Astrocyte of the spinal cord (primary cell): ENCODE results near the gene EFCAB11.
"Not testable (repeated sequence)": the region's sequence is repeated elsewhere in the genome, so short reads cannot be mapped to it uniquely, and the experiment has no call there.

ENCODE experiments used
- DNase-seq: peaks from one replicate; pipeline ENCODE4 v3.0.0; 2011; ENCODE audit warnings: low read depth, low spot score
- H3K4me3 ChIP-seq: 2 replicates; pipeline ENCODE4 v1.5.1; 2011; ENCODE audit warnings: low read depth, mild to moderate bottlenecking, low read length, moderate library complexity
- in situ Hi-C: cut with HindIII; loops from 2 replicates; pipeline ENCODE4 v1.10.0; 2017; ENCODE audit warnings: low sequenced_read_pairs
- TF ChIP-seq, protein P1 (sequence below): IDR thresholded peaks from 2 replicates; pipeline ENCODE4 v1.5.1; 2012; ENCODE audit warnings: low read depth, mild to moderate bottlenecking, low read length, inconsistent platforms

The EFCAB11 gene

DNA sequence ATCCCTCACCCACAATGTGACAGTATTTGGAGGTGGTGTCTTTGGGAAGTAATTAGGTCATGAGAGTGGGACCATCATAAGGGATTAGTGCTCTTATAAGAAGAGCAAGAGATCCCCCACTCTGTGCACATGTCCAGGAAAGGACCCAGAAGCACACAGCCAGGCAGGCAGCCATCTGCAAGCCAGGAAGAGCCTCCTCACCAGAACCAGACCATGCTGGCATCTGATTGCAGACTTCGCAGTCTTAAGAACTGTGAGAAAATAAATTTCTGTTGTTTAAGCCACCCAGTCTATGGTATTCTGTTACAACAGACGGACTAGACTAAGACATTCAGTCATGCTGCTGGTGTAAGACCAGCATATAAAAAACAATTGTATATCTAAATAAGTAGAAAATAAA, 69.8 kb downstream of the EFCAB11 start:
- TF ChIP-seq, protein P1, sequence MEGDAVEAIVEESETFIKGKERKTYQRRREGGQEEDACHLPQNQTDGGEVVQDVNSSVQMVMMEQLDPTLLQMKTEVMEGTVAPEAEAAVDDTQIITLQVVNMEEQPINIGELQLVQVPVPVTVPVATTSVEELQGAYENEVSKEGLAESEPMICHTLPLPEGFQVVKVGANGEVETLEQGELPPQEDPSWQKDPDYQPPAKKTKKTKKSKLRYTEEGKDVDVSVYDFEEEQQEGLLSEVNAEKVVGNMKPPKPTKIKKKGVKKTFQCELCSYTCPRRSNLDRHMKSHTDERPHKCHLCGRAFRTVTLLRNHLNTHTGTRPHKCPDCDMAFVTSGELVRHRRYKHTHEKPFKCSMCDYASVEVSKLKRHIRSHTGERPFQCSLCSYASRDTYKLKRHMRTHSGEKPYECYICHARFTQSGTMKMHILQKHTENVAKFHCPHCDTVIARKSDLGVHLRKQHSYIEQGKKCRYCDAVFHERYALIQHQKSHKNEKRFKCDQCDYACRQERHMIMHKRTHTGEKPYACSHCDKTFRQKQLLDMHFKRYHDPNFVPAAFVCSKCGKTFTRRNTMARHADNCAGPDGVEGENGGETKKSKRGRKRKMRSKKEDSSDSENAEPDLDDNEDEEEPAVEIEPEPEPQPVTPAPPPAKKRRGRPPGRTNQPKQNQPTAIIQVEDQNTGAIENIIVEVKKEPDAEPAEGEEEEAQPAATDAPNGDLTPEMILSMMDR = no peak
- in situ Hi-C loops = no loop called here
- no peak for DNase-seq
- H3K4me3 ChIP-seq = no peak overlapping the region

DNA sequence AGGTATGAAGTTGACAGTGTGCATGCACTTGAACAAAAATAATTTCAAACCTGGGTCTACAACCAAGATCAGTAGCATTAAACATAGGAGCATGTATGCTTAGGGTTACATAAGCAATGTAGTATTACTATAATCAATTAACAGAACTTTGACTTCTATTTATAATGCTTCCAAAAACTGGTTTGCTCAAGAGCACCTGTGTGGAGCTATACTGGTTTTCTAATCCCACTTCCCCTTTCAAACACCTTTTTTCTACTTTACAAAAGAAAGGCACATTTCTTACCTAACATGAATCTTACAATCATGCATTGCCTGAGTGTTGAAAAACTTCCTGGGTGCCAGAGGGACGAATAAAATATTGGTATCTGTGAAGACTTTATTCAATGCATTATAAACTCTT, 72.7 kb downstream of the EFCAB11 start:
- no peak overlapping the region for H3K4me3 ChIP-seq
- in situ Hi-C loops = no loop called here
- DNase-seq = no peak
- TF ChIP-seq, protein P1 = no peak

DNA sequence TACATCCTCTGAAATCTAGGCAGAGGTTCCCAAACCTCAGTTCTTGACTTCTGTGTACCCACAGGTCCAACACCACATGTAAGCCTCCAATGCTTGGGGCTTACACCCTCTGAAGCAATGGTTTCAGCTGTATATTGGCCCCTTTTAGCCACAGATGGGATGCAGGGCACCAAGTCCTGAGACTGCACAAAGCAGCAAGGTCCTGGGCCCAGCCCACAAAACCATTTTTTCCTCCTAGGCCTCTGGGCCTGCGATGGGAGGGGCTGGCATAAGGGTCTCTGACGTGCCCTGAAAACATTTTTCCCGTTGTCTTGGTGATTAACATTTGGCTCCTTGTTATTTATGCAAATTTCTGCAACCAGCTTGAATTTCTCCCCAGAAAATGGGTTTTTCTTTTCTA, 80.4 kb downstream of the EFCAB11 start:
- H3K4me3 ChIP-seq, in situ Hi-C loops, DNase-seq: not testable (repeated sequence)

DNA sequence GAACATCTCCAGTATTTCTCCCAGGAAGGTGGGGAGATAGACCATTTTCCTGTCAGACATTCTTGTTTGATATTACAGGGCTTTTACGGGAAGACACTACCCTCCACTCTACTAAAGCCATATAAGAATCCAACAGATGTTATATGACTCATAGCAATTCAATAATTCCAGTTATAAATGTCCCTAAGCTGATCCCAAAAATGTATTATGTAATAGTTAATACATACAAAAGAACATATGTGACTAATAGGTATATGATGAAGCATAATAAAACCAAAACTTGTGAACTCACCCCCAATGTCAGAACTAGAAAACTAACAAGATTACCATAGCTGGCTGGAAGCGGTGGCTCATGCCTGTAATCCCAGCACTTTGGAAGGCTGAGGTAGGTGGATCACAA, 84.2 kb downstream of the EFCAB11 start:
- in situ Hi-C loops = no loop called here
- TF ChIP-seq, protein P1 = no peak
- DNase-seq = no peak
- H3K4me3 ChIP-seq = no peak overlapping the region

DNA sequence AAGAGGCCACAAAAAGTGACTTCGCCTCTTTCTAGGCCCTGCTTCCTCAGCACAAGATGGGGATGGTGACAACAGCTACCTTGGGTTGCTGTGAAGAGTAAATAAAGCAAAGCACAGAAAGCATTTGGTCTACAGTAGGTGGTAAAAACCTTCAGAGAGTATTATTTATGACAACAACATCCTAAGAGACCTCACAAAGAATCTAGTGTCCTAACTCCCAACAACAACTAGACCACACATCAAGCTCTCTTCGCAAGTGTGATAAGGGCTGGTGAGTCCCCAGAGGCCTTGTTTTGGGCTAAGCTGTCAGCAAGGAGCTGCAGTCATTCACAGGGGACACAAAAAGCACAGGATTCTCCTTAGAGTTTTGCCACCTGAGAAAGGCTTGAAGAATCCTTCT, 84.9 kb downstream of the EFCAB11 start:
- in situ Hi-C loops = no loop called here
- TF ChIP-seq, protein P1 = no peak
- no peak overlapping the region for H3K4me3 ChIP-seq
- DNase-seq = no peak

DNA sequence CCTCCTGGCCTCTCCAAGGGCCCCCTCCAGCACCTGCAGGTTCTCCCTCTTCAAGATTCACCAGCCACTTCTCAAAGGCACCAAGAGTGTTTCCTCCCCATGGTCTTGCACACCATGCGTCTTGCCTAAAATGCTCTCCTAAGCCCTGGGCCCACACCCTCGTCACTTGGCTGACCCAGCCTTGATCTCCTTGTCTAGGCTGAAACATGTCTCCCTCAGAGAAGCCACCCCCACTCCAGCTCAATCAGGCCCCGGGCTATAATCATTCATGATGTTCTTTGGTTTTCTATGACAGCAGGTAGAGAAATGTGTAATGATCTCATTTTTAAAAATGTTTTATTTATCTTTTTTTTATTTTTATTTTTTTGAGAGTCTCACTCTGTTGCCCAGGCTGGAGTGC, 88.1 kb downstream of the EFCAB11 start:
- TF ChIP-seq, protein P1 = no peak
- DNase-seq = no peak
- in situ Hi-C loops = no loop called here
- no peak overlapping the region for H3K4me3 ChIP-seq

DNA sequence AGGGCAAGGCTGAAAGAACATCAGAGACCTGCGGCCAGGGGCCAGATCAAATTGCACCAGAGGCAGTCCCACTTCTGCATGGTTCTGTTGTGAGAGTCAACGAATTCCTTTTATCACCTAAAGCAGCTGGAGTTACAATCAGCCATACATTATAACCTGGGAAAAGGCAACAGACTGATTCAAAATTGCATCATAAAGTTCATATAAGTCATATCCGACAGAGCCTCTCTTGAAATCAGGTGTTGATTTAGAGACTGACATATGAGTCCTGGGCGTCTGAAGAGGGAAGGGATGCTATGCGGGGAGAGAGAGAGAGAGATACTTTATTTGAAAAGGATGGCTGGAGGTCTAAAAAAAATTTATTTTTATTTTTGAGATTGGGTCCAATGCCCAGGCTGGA, 89.4 kb downstream of the EFCAB11 start:
- in situ Hi-C loops = no loop called here
- DNase-seq = no peak
- H3K4me3 ChIP-seq = no peak overlapping the region
- TF ChIP-seq, protein P1 = no peak
